ENCODE results near the gene THEM4.

DNA sequence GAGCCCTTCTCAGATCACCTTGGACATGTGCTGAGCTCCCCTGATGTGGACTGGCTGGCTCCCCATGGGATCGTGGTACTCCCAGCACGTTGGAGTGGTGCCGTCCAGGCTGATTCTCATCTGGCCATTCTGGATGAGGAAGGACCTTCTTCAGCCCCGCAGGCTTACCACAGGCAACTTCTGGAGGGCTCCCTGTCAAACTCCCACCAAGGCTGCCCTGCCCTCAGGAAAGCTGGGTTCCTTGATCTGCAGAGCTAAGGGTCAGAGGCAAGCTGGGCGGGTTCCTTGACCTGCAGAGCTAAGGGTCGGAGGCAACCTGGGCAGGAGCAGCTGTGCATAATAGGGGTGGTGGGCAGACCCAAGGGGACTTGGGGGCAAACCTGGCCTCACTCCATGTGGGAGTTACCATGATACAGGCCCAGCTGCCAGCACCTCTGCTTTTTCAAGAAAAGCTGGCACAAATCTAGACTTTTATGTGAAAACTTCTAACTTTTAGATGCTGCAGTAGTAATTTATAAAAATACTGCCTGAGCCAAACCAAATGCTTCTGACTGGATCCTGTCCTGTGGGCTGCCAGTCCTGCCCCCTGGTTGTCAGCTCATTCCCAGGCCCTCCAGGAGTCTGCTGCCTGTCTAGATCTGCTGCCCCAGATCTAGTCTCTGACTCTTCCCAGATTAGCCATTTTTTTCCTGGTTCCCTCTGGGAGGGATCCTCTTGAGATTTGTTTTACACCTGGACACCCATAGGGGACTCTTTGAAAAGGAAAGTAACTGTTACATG lies 50.2 kb downstream of the THEM4 start:
- TF ChIP-seq, protein P1, sequence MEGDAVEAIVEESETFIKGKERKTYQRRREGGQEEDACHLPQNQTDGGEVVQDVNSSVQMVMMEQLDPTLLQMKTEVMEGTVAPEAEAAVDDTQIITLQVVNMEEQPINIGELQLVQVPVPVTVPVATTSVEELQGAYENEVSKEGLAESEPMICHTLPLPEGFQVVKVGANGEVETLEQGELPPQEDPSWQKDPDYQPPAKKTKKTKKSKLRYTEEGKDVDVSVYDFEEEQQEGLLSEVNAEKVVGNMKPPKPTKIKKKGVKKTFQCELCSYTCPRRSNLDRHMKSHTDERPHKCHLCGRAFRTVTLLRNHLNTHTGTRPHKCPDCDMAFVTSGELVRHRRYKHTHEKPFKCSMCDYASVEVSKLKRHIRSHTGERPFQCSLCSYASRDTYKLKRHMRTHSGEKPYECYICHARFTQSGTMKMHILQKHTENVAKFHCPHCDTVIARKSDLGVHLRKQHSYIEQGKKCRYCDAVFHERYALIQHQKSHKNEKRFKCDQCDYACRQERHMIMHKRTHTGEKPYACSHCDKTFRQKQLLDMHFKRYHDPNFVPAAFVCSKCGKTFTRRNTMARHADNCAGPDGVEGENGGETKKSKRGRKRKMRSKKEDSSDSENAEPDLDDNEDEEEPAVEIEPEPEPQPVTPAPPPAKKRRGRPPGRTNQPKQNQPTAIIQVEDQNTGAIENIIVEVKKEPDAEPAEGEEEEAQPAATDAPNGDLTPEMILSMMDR (IDR thresholded peaks at IDR 0.05): no peak
- no peak for TF ChIP-seq POLR2A (IDR thresholded peaks at IDR 0.05)

Data from heart left ventricle (tissue), 13 donors.